HepG2 (cell line): ENCODE data around the gene PRKCD. TPM values are rescaled to one million over a fixed set of nuclear protein-coding genes. Genes with fewer than 3 reads are reported as not detected.

Source experiments
- ATAC-seq: fragments of 200-7000 bp; cut with Tn5 transposase; 3 replicates; pipeline ENCODE4 v1.9.1; 2020; ENCODE audit warnings: mild to moderate bottlenecking, moderate library complexity
- BruUV-seq: library from RNA; stranded (reverse); fragments of 400-500 nt; replicated peaks from 2 replicates; lab custom pipeline; 2021; lab: Mats Ljungman, UMichigan
- CTCF ChIA-PET: fragments of 300-600 bp; formaldehyde crosslinking; extraction: SDS; loops from one replicate; lab custom pipeline; 2021; ENCODE audit warnings: low total read pairs, inconsistent platforms, low intra/inter-chr PET ratio; lab: Yijun Ruan, JAX
- POLR2A ChIA-PET: fragments of 350-600 bp; sonication (Branson Sonifier 250); formaldehyde crosslinking; loops from one replicate; lab custom pipeline; 2020; ENCODE audit warnings: antibody characterized with exemption, inconsistent platforms; lab: Yijun Ruan, JAX
- DNase-seq: peaks from one replicate; pipeline ENCODE4 v3.0.0-alpha.2; 2015; ENCODE audit warnings: low spot score
- FAIRE-seq: peaks from 3 replicates; lab custom pipeline; 2011; peaks lifted over from hg19 to GRCh38; lab: Jason Lieb, UNC
- H2AFZ ChIP-seq: one replicate; pipeline ENCODE4 v1.6.1; 2011; ENCODE audit warnings: low read length, inconsistent platforms
- H3K27ac ChIP-seq: fragments of 300-600 bp; 3 replicates; pipeline ENCODE4 v1.8.0; 2011; ENCODE audit warnings: mixed run types, mild to moderate bottlenecking, mixed read lengths, low read length, inconsistent platforms; ENCODE audit not compliant: insufficient read depth; ENCODE audit errors: extremely low read length
- H3K27me3 ChIP-seq, 2 experiments: fragments of 200-600 bp in 1 of 2; 2 replicates in 1 of 2; 3 replicates in 1 of 2; pipeline versions ENCODE4 v1.6.0 to v1.8.0; 2011; ENCODE audit warnings: low read length in 2 of 2, mild to moderate bottlenecking in 2 of 2, moderate library complexity in 2 of 2, inconsistent platforms in 1 of 2; ENCODE audit not compliant: insufficient read depth in 2 of 2, control insufficient read depth in 1 of 2
- H3K36me3 ChIP-seq, 2 experiments: fragments of 200-600 bp in 1 of 2; replicated peaks in 1 of 2; 2 replicates in 1 of 2; 3 replicates in 1 of 2; pipeline versions ENCODE4 v1.5.1 to v1.8.0; 2011; ENCODE audit warnings: low read length in 2 of 2, inconsistent platforms in 1 of 2; ENCODE audit not compliant: insufficient read depth in 2 of 2, control insufficient read depth in 1 of 2
- H3K4me1 ChIP-seq: 2 replicates; pipeline ENCODE4 v1.5.1; 2012; ENCODE audit warnings: low read length, inconsistent platforms; ENCODE audit not compliant: insufficient read depth
- H3K4me2 ChIP-seq: 2 replicates; pipeline ENCODE4 v1.6.0; 2011; ENCODE audit warnings: low read depth, low read length, inconsistent platforms
- H3K4me3 ChIP-seq, 3 experiments: fragments of 200-600 bp in 1 of 3; sonication (generic), shearing (Covaris generic) in 1 of 3; replicated peaks in 1 of 3; 2 replicates each; pipeline ENCODE4 v1.5.1; 2011 to 2016; ENCODE audit warnings: low read length in 3 of 3, inconsistent platforms in 2 of 3, low read depth in 2 of 3, mild to moderate bottlenecking in 2 of 3, control low read depth in 1 of 3, mixed read lengths in 1 of 3; ENCODE audit not compliant: insufficient read depth in 1 of 3
- H3K79me2 ChIP-seq: one replicate; pipeline ENCODE4 v1.6.1; 2011; ENCODE audit warnings: low read length, inconsistent platforms; ENCODE audit not compliant: insufficient read depth
- H3K9ac ChIP-seq: 2 replicates; pipeline ENCODE4 v1.6.0; 2011; ENCODE audit warnings: mild to moderate bottlenecking, low read depth, low read length, inconsistent platforms; ENCODE audit not compliant: insufficient read depth
- H3K9me3 ChIP-seq: 2 replicates; pipeline ENCODE4 v1.5.1; 2012; ENCODE audit warnings: mild to moderate bottlenecking, low read length
- H4K20me1 ChIP-seq: 2 replicates; pipeline ENCODE4 v1.6.0; 2011; ENCODE audit warnings: inconsistent platforms, mild to moderate bottlenecking, low read length, moderate library complexity; ENCODE audit not compliant: insufficient read depth
- CEBPB ChIP-seq: IDR thresholded peaks from 2 replicates; pipeline ENCODE4 v1.6.1; 2011; ENCODE audit warnings: low read depth, low read length, improper control_type of control experiment, borderline replicate concordance
- HOXA3 ChIP-seq: sonication (generic); formaldehyde crosslinking; IDR thresholded peaks from 2 replicates; pipeline ENCODE4 v1.5.0; 2020; ENCODE audit warnings: missing genetic modification reagents
- KLF16 ChIP-seq, 2 experiments: sonication (generic) in 1 of 2; formaldehyde crosslinking in 1 of 2; IDR thresholded peaks; 2 replicates each; pipeline versions ENCODE4 v1.6.1 to v1.8.0; 2016 to 2023; ENCODE audit warnings: missing genetic modification reagents in 2 of 2, missing compliant biosample characterization in 1 of 2
- SRSF9 ChIP-seq: fragments of 200-400 bp; formaldehyde crosslinking; IDR thresholded peaks from 2 replicates; pipeline ENCODE4 v1.6.1; 2018; ENCODE audit warnings: borderline replicate concordance, mild to moderate bottlenecking, low read depth, low read length; ENCODE audit not compliant: insufficient read depth, poor library complexity, severe bottlenecking
- ZNF501 ChIP-seq: sonication (generic); formaldehyde crosslinking; IDR thresholded peaks from 2 replicates; pipeline ENCODE4 v1.5.1; 2020; ENCODE audit warnings: mild to moderate bottlenecking, moderate library complexity, missing genetic modification reagents
- ZNF629 ChIP-seq: sonication (generic); formaldehyde crosslinking; conservative IDR thresholded peaks from 2 replicates; pipeline ENCODE4 v1.5.0; 2020; ENCODE audit warnings: missing genetic modification reagents
- WGBS: methylation state at CpG from one replicate; pipeline ENCODE4 v1.1.6; 2017; ENCODE audit warnings: low lambda C conversion rate; 5-methylcytosine and 5-hydroxymethylcytosine counted together
- in situ Hi-C: cut with HindIII; loops from 2 replicates; pipeline ENCODE4 v1.10.0; 2017; ENCODE audit warnings: low pct_unique_long_range_greater_than_20kb; ENCODE audit not compliant: extremely low pct_ligation_motif_present
- intact Hi-C: fragments of 100-400 bp; cut with micrococcal nuclease; formaldehyde crosslinking; loops from one replicate; pipeline ENCODE4 v1.10.0; 2022; ENCODE audit not compliant: unreplicated experiment
- polyA plus RNA-seq, 8 experiments: library from polyadenylated mRNA; depleted of rRNA in 3 of 8; stranded (reverse) in 7 of 8; unstranded in 1 of 8; fragments of >200 nt; fragmentation: Illumina TruSeq in 4 of 8; extraction: Trizol in 4 of 8; gene quantifications; 2 replicates each; pipeline versions ENCODE4 v1.2.1 to v1.2.3, GENCODE V29; 2011 to 2016; ENCODE audit warnings: low read depth in 4 of 8, missing spikeins in 1 of 8, mixed read lengths in 1 of 8; ENCODE audit not compliant: insufficient read depth in 1 of 8
- total RNA-seq, 5 experiments: library from RNA; depleted of rRNA; stranded (reverse); fragments of >200 nt; fragmentation: Illumina TruSeq; extraction: Trizol; gene quantifications; 2 replicates each; pipeline ENCODE4 v1.2.3, GENCODE V29; 2016; ENCODE audit warnings: low read depth in 1 of 5
- TF ChIP-seq, protein P1 (sequence below): sonication (generic); formaldehyde crosslinking; IDR thresholded peaks from 2 replicates; pipeline ENCODE4 v1.4.0; 2020; ENCODE audit warnings: missing genetic modification reagents, borderline replicate concordance

Gene PRKCD
- total and polyA plus RNA-seq, 2 of the 13 experiments (the other 11 are each of a cell fraction or from before 2014, with no cell fraction given) = 1.6 to 40.7 TPM

DNA sequence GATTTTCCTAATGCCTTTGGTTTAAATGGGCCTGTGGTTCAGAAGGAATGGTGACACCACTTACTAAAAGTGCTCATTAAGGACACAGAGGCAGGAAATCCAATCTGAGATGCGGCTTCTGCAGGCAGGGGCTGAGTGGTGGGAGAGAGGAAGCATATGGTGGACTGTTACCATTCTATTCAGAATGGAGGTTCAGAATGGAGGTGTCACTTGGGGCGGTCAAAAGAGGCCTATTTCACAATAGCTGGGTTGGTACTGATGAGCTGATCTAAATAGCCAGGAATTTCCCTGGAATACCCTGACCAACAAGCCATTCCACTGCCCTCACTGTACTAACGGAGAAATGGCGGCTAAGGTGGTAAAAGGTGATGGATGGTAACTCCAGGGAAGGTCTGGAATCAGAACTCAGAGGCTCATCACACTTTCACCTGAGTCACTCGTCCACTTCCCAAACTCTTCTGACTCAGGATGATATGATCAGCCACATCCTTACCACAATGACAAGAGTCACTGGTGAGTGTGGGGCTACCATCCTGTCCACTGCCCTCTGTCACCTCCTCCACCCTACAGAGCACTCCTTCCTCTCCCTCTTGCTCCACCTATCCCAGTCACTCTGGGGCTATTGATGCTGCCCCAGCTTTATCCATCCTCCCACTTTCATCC, 46.5 kb upstream of the PRKCD start:
- DNase-seq = no peak
- Histone ChIP-seq H3K27me3 (no peaks in the 10 kb centered on the region; a peak in 1 of 5 replicates), H3K4me1 (peaks cover 10% of the 10 kb centered on the region), H3K4me2 (no peak overlapping the region), H3K27ac (no peak overlapping the region), H3K79me2 (no peaks in the 10 kb centered on the region), H3K9ac (no peak overlapping the region), H3K9me3 (no peaks in the 10 kb centered on the region), H4K20me1 (no peaks in the 10 kb centered on the region), H2AFZ (no peak overlapping the region), H3K4me3 (no peak overlapping the region), H3K36me3 (peaks cover 9 to 25% of the 10 kb centered on the region in 2 experiments)
- TF ChIP-seq ZNF501 = 0 out of 2 replicates have a peak, but pooled peaks have one; percentile 7
- TF ChIP-seq, protein P1, sequence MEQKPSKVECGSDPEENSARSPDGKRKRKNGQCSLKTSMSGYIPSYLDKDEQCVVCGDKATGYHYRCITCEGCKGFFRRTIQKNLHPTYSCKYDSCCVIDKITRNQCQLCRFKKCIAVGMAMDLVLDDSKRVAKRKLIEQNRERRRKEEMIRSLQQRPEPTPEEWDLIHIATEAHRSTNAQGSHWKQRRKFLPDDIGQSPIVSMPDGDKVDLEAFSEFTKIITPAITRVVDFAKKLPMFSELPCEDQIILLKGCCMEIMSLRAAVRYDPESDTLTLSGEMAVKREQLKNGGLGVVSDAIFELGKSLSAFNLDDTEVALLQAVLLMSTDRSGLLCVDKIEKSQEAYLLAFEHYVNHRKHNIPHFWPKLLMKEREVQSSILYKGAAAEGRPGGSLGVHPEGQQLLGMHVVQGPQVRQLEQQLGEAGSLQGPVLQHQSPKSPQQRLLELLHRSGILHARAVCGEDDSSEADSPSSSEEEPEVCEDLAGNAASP = no peak
- no peak for TF ChIP-seq SRSF9
- peak; percentile 40; the same call in 1 of the 2 replicates for TF ChIP-seq CEBPB
- FAIRE-seq = no peak
- BruUV-seq = no TSS peak
- intact Hi-C loops (loop anchor here (1.0 kb wide), 1 partner anchor 82 kb away; no protein-coding TSS in a partner anchor), in situ Hi-C loops (no loop called here)
- CTCF ChIA-PET = interaction anchor here (1.1 to 7.2 kb wide), 4 partner anchors 18 to 84 kb away, joined by 3 to 81 read pairs (median 6); no protein-coding TSS in a partner anchor
- no peak for ATAC-seq
- WGBS = 90% methylated on average over 5 of the region's 5 CpGs
- POLR2A ChIA-PET = interaction anchor here (0.9 to 1.1 kb wide), 2 partner anchors 55 to 82 kb away, joined by 3 to 4 read pairs; no protein-coding TSS in a partner anchor

- ATAC-seq (no peak), FAIRE-seq (no peak), DNase-seq (no peak)
- Histone ChIP-seq H4K20me1 (no peaks in the 10 kb centered on the region), H3K79me2 (no peaks in the 10 kb centered on the region), H3K27me3 (no peaks in the 10 kb centered on the region; a peak in 1 of 5 replicates), H3K9ac (no peak overlapping the region), H3K4me1 (no peaks in the 10 kb centered on the region), H3K4me3 (no peak overlapping the region), H3K36me3 (peaks cover 18 to 46% of the 10 kb centered on the region in 2 experiments), H3K4me2 (no peak overlapping the region), H2AFZ (no peak overlapping the region), H3K27ac (no peak overlapping the region), H3K9me3 (no peaks in the 10 kb centered on the region)
- in situ Hi-C loops = no loop called here
- ChIA-PET CTCF (interaction anchor here (1.6 kb wide), 1 partner anchor 79 kb away, joined by 6 read pairs; no protein-coding TSS in a partner anchor), POLR2A (no interaction called here)
- TF ChIP-seq ZNF629 (CRISPR knock-in tag) (peak; percentile 58), HOXA3 (CRISPR knock-in tag) (no peak), KLF16 (CRISPR knock-in tag; IDR thresholded peaks at IDR 0.05) (no peak)
- no TSS peak for BruUV-seq
- intact Hi-C loops = no loop called here
- 100% methylated on average over 1 of the region's 1 CpG for WGBS
Measured at GRCh38 chr3:53116956-53117355, 44.1 kb upstream of the PRKCD start.
